GM12801 (cell line): ENCODE measurements around the gene EFHD2.

ENCODE experiments used
- TF ChIP-seq, protein P1 (sequence below): IDR thresholded peaks from one replicate; pipeline ENCODE4 v1.5.1; 2011; ENCODE audit warnings: control low read depth; ENCODE audit not compliant: insufficient read length; ENCODE audit errors: extremely low read depth

Gene EFHD2

DNA sequence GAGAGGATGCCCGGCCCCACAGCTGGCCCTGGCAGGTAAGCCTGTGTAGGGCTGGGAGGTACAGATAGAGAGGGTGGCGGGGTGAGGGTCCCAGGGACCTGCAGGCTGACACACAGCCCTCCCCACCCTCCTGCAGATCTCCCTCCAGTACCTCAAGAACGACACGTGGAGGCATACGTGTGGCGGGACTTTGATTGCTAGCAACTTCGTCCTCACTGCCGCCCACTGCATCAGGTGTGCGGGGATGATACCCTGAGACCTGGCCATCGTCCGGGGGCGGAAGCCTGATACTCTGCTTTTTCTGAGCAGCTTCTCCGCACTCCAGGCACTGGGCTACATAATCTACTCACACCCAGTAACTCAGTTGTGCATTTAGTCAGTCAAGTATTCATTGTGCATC, 30.7 kb downstream of the EFHD2 start:
- TF ChIP-seq, protein P1, sequence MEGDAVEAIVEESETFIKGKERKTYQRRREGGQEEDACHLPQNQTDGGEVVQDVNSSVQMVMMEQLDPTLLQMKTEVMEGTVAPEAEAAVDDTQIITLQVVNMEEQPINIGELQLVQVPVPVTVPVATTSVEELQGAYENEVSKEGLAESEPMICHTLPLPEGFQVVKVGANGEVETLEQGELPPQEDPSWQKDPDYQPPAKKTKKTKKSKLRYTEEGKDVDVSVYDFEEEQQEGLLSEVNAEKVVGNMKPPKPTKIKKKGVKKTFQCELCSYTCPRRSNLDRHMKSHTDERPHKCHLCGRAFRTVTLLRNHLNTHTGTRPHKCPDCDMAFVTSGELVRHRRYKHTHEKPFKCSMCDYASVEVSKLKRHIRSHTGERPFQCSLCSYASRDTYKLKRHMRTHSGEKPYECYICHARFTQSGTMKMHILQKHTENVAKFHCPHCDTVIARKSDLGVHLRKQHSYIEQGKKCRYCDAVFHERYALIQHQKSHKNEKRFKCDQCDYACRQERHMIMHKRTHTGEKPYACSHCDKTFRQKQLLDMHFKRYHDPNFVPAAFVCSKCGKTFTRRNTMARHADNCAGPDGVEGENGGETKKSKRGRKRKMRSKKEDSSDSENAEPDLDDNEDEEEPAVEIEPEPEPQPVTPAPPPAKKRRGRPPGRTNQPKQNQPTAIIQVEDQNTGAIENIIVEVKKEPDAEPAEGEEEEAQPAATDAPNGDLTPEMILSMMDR, result no peak

DNA sequence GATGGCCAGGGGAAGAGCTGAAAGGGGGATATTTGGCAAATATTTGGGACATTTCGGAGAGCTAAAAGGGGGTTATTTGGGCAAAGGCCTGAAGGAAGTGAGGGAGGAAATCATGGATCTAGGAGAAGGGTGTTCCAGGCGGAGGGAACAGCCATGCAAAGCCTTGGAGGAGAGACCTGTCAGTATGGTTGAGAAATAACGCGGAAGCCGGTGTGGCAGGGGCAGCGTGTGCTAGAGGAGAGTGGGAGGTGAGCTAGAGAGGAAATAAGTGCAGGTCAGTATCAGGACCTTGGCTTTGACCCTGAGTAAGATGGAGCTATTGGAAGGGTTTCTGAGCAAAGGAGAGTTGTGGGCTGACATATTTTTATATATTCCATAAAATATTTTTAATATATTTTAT, 31.6 kb downstream of the EFHD2 start:
- TF ChIP-seq, protein P1, result no peak

DNA sequence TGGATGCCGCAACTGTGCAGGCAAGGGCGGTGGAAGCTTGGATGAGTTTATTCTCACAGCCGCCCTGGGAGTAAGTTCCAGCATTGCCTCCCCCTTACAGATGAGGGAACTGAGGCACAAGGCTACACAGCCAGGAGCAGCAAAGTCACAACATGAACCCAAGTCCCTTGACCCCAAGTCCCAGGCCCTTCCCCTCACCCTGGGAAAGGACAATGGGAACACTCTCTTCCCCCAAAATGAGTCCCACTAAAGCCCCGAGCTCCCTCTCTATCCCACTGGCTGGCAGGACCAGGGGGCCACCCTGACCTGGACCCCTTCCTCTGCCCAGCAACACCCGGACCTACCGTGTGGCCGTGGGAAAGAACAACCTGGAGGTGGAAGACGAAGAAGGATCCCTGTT, 32.4 kb downstream of the EFHD2 start:
- TF ChIP-seq, protein P1, result no peak

DNA sequence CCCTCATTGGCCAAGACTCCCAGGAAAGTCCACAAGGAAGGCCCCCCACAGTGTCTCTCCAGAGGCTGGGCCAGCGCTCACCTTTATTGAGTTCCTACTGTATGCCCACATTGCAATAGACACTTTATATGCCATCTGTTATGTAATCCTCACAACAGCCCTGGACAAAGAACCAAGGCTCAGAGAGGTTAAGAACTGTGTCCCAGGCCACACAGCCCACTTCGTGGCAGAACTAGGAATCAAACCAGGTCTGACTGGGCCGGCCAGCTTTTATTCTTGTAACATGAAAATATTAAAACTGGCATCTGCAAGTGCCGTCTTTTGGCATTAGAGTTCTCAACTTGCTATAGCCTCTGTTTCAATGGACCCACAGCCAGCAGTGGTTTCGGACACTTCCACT, 33.1 kb downstream of the EFHD2 start:
- TF ChIP-seq, protein P1, result no peak

DNA sequence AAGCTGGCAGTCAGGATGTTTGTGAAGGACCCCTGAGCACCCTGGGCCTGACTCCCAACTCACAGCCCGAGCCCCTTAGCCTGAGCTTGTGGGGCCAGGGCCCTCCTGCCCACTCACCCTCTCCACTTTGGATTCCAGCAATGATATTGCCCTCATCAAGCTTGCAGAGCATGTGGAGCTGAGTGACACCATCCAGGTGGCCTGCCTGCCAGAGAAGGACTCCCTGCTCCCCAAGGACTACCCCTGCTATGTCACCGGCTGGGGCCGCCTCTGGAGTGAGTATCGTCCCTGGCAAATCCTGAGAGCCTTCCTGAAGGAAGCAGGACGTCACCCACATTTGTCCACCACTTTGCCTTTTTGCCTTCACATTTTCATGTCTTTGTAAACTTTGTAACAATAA, 33.6 kb downstream of the EFHD2 start:
- TF ChIP-seq, protein P1, result no peak

DNA sequence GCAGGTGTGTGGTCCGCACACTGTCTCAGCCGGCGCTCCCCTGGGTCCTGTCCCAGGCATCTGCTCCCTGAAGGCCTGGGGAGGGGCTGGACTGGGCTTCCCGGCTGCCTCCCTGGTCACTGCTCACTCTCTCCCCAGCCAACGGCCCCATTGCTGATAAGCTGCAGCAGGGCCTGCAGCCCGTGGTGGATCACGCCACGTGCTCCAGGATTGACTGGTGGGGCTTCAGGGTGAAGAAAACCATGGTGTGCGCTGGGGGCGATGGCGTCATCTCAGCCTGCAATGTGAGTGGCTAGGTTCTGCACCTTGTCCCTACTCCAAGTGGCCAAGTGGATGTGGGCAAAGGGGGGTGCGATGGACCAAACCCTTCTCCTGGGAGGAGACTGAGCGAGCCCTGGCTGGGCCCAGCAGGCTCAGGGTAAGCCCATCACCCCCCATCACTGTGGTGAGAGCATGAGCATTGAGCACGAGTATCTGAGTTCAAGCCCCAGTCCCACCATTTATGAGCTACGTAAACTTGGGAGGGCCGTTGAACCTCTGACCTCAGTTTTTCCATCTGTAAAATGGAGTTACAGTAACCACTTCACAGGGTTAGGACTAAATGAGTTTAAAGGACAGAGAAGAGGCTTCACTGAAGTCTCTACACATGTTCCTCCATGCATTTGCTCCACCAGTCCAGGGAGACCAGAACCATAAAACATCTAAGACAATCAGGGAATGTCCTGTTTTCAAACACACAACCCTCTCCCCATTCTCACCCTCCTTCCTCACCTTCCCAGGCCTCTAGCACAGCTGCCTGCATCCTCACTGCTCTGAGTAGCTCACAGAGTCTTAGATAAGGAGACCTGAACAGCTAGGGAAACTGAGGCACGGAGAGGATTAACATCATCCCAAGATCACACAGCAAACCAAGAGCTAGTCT, 35.0 kb downstream of the EFHD2 start:
- TF ChIP-seq, protein P1, result no peak

DNA sequence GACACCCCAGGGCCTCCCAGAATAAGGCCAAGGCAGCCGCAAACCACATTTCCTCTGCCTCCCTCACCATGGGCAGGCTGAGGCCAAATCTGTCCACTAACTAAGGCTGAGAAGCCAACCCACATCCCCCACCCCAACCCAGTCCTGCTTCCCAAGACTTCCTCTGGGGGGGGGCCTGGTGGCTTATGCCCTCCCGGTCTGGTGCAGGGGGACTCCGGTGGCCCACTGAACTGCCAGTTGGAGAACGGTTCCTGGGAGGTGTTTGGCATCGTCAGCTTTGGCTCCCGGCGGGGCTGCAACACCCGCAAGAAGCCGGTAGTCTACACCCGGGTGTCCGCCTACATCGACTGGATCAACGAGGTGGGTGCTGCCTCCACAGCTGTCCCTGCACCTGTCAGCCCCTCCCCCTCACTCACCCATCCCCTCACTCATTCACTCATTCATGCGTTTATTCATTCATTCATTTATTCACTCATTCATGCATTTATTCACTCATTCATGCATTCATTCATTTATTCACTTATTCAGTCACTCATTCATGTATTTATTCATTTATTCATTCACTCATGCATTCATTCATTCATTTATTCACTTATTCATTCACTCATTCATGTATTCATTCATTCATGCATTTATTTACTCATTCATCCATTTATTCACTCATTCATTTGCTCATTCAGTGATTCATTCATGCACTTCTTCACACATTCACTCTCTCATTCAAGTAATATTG, 35.9 kb downstream of the EFHD2 start:
- TF ChIP-seq, protein P1, result no peak
